Measurements from ENCODE around the gene SORCS2. TPM values are rescaled to one million over a fixed set of nuclear protein-coding genes. Genes with fewer than 3 reads are reported as not detected.

Gene SORCS2
- total and polyA plus RNA-seq, 2 donors (not counting 1 experiment from before 2014, with no cell fraction given), result not detected

GRCh38 chr4:7327341-7327885 is 135.1 kb downstream of the SORCS2 start:
- ChIA-PET CTCF (no interaction called here), POLR2A (no interaction called here)
- TF ChIP-seq EZH2 (IDR thresholded peaks at IDR 0.05; ENCODE audit: borderline replicate concordance, insufficient read depth, low read depth, low read length, poor library complexity, severe bottlenecking), result no peak
- no peak for TF ChIP-seq CTCF (IDR thresholded peaks at IDR 0.05)
- Histone ChIP-seq H3K9me3 (ENCODE audit: control extremely low read depth in 1 of 3, control insufficient read depth in 2 of 3, insufficient read depth in 1 of 3, low read length in 2 of 3) (peaks cover 0 to 15% (median 0%) of the 10 kb centered on the region in 3 donors), H2AFZ (ENCODE audit: insufficient read depth, low read depth, low read length, poor library complexity, severe bottlenecking) (no peak overlapping the region), H3K36me3 (replicated peaks in 1 of 2; ENCODE audit: control extremely low read depth in 1 of 2, control insufficient read depth in 1 of 2, extremely low read depth in 1 of 2, insufficient read depth in 2 of 2, low read length in 1 of 2) (no peaks in the 10 kb centered on the region), H4K20me1 (ENCODE audit: control insufficient read depth, insufficient read depth, low read length, poor library complexity, severe bottlenecking) (no peaks in the 10 kb centered on the region), H3K79me2 (ENCODE audit: control insufficient read depth, insufficient read depth, low read length) (no peaks in the 10 kb centered on the region), H3K4me2 (replicated peaks; ENCODE audit: low read depth, low read length, poor library complexity, severe bottlenecking) (no peak overlapping the region), H3K4me3 (ENCODE audit: control extremely low read depth in 1 of 5, extremely low read depth in 1 of 5, insufficient read depth in 1 of 5, low read depth in 2 of 5, low read length in 4 of 5) (no peak overlapping the region), H3K27me3 (replicated peaks in 1 of 4; ENCODE audit: control extremely low read depth in 1 of 4, control insufficient read depth in 3 of 4, insufficient read depth in 4 of 4, low read length in 3 of 4) (no peaks in the 10 kb centered on the region), H3K9ac (ENCODE audit: low read length) (no peak overlapping the region), H3K27ac (ENCODE audit: low read length in 2 of 2) (no peak overlapping the region), H3K4me1 (ENCODE audit: control insufficient read depth in 2 of 2, insufficient read depth in 2 of 2, low read length in 2 of 2) (no peaks in the 10 kb centered on the region)
- Mint-ChIP-seq H3K27ac (no peak overlapping the region), H3K27me3 (no peaks in the 10 kb centered on the region), H3K4me1 (no peaks in the 10 kb centered on the region), H3K9me3 (ENCODE audit: insufficient read depth) (no peaks in the 10 kb centered on the region), H3K4me3 (no peak overlapping the region)
- DNase-seq (no peak), ATAC-seq (ENCODE audit: low read depth) (no peak)
- intact Hi-C loops (cut with micrococcal nuclease), result no loop called here
- WGBS (ENCODE audit: insufficient coverage), result 74% methylated on average over 17 of the region's 17 CpGs

GRCh38 chr4:7328162-7328912 is 136.0 kb downstream of the SORCS2 start:
- 89% methylated on average over 15 of the region's 15 CpGs for WGBS (ENCODE audit: insufficient coverage)
- intact Hi-C loops (cut with micrococcal nuclease), result no loop called here
- no peaks in the 10 kb centered on the region for H4K20me1 ChIP-seq (ENCODE audit: control insufficient read depth, insufficient read depth, low read length, poor library complexity, severe bottlenecking)
- no peak overlapping the region for H3K4me3 ChIP-seq (ENCODE audit: control extremely low read depth in 1 of 5, extremely low read depth in 1 of 5, insufficient read depth in 1 of 5, low read depth in 2 of 5, low read length in 4 of 5)
- no peak for ATAC-seq (ENCODE audit: low read depth)
- H3K4me1 ChIP-seq (ENCODE audit: control insufficient read depth in 2 of 2, insufficient read depth in 2 of 2, low read length in 2 of 2), result no peaks in the 10 kb centered on the region
- H3K36me3 ChIP-seq (replicated peaks in 1 of 2; ENCODE audit: control extremely low read depth in 1 of 2, control insufficient read depth in 1 of 2, extremely low read depth in 1 of 2, insufficient read depth in 2 of 2, low read length in 1 of 2), result no peaks in the 10 kb centered on the region
- H2AFZ ChIP-seq (ENCODE audit: insufficient read depth, low read depth, low read length, poor library complexity, severe bottlenecking), result no peak overlapping the region
- H3K79me2 ChIP-seq (ENCODE audit: control insufficient read depth, insufficient read depth, low read length), result no peaks in the 10 kb centered on the region
- H3K4me1 Mint-ChIP-seq, result no peaks in the 10 kb centered on the region
- POLR2A ChIA-PET, result no interaction called here
- no peak overlapping the region for H3K4me2 ChIP-seq (replicated peaks; ENCODE audit: low read depth, low read length, poor library complexity, severe bottlenecking)
- no peaks in the 10 kb centered on the region for H3K9me3 Mint-ChIP-seq (ENCODE audit: insufficient read depth)
- no peak overlapping the region for H3K27ac Mint-ChIP-seq
- no peak for TF ChIP-seq EZH2 (IDR thresholded peaks at IDR 0.05; ENCODE audit: borderline replicate concordance, insufficient read depth, low read depth, low read length, poor library complexity, severe bottlenecking)
- no peak for TF ChIP-seq CTCF (IDR thresholded peaks at IDR 0.05)
- peaks cover 0 to 12% (median 0%) of the 10 kb centered on the region in 3 donors for H3K9me3 ChIP-seq (ENCODE audit: control extremely low read depth in 1 of 3, control insufficient read depth in 2 of 3, insufficient read depth in 1 of 3, low read length in 2 of 3)
- no peak for DNase-seq
- H3K4me3 Mint-ChIP-seq, result no peak overlapping the region
- H3K27me3 Mint-ChIP-seq, result no peaks in the 10 kb centered on the region
- no peak overlapping the region for H3K9ac ChIP-seq (ENCODE audit: low read length)
- no peaks in the 10 kb centered on the region for H3K27me3 ChIP-seq (replicated peaks in 1 of 4; ENCODE audit: control extremely low read depth in 1 of 4, control insufficient read depth in 3 of 4, insufficient read depth in 4 of 4, low read length in 3 of 4)
- CTCF ChIA-PET, result no interaction called here
- H3K27ac ChIP-seq (ENCODE audit: low read length in 2 of 2), result no peak overlapping the region
